ENCODE data around the gene SLC19A3.

SLC19A3 gene

DNA sequence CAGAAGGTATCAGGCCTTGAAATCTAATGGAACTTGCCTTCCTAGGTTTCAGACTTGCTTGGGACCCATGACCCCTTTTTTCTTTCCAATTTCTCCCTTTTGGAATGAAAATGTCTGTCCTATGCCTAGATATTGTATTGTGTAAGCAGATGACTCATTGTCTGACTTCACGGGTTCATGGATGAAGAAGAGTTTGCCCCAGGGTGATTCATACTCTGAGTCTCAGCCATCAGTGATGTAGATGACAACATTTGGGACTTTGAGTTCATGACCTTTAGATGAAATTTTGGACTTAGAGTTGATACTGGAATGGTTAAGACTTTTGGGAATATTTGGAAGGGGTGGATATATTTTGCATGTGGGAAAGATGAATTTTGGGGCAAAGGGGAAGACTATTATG, 62.4 kb downstream of the SLC19A3 start:
- ChIA-PET POLR2A (no interaction called here), CTCF (interaction anchor here (0.6 kb wide), 1 partner anchor 85 kb away, joined by 4 read pairs; no protein-coding TSS in a partner anchor)
- Histone ChIP-seq H3K9me3 (ENCODE audit: control insufficient read depth, insufficient read depth, low read depth, low read length) (no peaks in the 10 kb centered on the region), H3K27ac (ENCODE audit: extremely low read depth, low read depth, low read length) (no peak overlapping the region), H3K4me1 (ENCODE audit: control insufficient read depth, insufficient read depth, low read length) (no peaks in the 10 kb centered on the region), H3K4me3 (ENCODE audit: low read depth, low read length) (no peak overlapping the region), H3K36me3 (ENCODE audit: control insufficient read depth in 2 of 2, insufficient read depth in 1 of 2, low read length in 2 of 2) (no peaks in the 10 kb centered on the region)
- TF ChIP-seq, protein P1, sequence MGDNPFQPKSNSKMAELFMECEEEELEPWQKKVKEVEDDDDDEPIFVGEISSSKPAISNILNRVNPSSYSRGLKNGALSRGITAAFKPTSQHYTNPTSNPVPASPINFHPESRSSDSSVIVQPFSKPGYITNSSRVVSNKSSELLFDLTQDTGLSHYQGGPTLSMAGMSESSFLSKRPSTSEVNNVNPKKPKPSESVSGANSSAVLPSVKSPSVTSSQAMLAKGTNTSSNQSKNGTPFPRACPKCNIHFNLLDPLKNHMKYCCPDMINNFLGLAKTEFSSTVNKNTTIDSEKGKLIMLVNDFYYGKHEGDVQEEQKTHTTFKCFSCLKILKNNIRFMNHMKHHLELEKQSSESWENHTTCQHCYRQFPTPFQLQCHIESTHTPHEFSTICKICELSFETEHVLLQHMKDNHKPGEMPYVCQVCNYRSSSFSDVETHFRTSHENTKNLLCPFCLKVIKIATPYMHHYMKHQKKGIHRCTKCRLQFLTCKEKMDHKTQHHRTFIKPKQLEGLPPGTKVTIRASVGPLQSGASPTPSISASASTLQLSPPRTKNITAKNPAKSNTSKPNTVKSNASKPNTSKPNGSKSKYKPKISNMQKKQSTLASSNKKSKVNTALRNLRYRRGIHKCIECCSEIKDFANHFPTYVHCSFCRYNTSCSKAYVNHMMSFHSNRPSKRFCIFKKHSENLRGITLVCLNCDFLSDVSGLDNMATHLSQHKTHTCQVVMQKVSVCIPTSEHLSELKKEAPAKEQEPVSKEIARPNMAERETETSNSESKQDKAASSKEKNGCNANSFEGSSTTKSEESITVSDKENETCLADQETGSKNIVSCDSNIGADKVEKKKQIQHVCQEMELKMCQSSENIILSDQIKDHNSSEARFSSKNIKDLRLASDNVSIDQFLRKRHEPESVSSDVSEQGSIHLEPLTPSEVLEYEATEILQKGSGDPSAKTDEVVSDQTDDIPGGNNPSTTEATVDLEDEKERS (tag by site-specific recombination; IDR thresholded peaks at IDR 0.05), result no peak
- TF ChIP-seq ZNF654 (tag by site-specific recombination; IDR thresholded peaks at IDR 0.05; ENCODE audit: low read depth) (no peak), ZSCAN4 (tag by site-specific recombination; IDR thresholded peaks at IDR 0.05) (no peak), ZNF324 (tag by site-specific recombination; IDR thresholded peaks at IDR 0.05) (no peak), ZEB2 (tag by site-specific recombination; IDR thresholded peaks at IDR 0.05) (0 out of 2 replicates have a peak, but pooled peaks have one; percentile 38), KLF1 (tag by site-specific recombination; IDR thresholded peaks at IDR 0.05) (no peak), ZNF433 (tag by site-specific recombination; IDR thresholded peaks at IDR 0.05; ENCODE audit: low read depth) (no peak), MZF1 (tag by site-specific recombination; IDR thresholded peaks at IDR 0.05; ENCODE audit: borderline replicate concordance) (no peak), ZNF366 (tag by site-specific recombination; conservative IDR thresholded peaks at IDR 0.05) (peak; percentile 34; the same call in 1 of the 2 replicates), ZNF660 (tag by site-specific recombination; IDR thresholded peaks at IDR 0.05) (peak; percentile 49; the same call in 1 of the 2 replicates), HIC1 (tag by site-specific recombination; IDR thresholded peaks at IDR 0.05) (peak; percentile 79), ZNF629 (tag by site-specific recombination; IDR thresholded peaks at IDR 0.05) (peak; percentile 83), ZFP3 (tag by site-specific recombination; IDR thresholded peaks at IDR 0.05; ENCODE audit: low read depth) (no peak), ZNF677 (tag by site-specific recombination; IDR thresholded peaks at IDR 0.05) (no peak), ZNF561 (tag by site-specific recombination; IDR thresholded peaks at IDR 0.05; ENCODE audit: borderline replicate concordance) (no peak), PRDM1 (tag by site-specific recombination; IDR thresholded peaks at IDR 0.05) (peak; percentile 37; the same call in 1 of the 2 replicates), ZNF777 (tag by site-specific recombination; IDR thresholded peaks at IDR 0.05; ENCODE audit: borderline replicate concordance) (no peak), ZNF18 (tag by site-specific recombination; IDR thresholded peaks at IDR 0.05) (no peak), ZNF701 (tag by site-specific recombination; IDR thresholded peaks at IDR 0.05) (no peak), ZBTB21 (tag by site-specific recombination; IDR thresholded peaks at IDR 0.05) (peak; percentile 62; the same call in 1 of the 2 replicates)
- TF ChIP-seq, protein P2, sequence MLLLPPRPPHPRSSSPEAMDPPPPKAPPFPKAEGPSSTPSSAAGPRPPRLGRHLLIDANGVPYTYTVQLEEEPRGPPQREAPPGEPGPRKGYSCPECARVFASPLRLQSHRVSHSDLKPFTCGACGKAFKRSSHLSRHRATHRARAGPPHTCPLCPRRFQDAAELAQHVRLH (tag by site-specific recombination; IDR thresholded peaks at IDR 0.05), result no peak
- TF ChIP-seq, protein P3, sequence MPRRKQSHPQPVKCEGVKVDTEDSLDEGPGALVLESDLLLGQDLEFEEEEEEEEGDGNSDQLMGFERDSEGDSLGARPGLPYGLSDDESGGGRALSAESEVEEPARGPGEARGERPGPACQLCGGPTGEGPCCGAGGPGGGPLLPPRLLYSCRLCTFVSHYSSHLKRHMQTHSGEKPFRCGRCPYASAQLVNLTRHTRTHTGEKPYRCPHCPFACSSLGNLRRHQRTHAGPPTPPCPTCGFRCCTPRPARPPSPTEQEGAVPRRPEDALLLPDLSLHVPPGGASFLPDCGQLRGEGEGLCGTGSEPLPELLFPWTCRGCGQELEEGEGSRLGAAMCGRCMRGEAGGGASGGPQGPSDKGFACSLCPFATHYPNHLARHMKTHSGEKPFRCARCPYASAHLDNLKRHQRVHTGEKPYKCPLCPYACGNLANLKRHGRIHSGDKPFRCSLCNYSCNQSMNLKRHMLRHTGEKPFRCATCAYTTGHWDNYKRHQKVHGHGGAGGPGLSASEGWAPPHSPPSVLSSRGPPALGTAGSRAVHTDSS (tag by site-specific recombination; IDR thresholded peaks at IDR 0.05), result 0 out of 2 replicates have a peak, but pooled peaks have one; percentile 14
- TF ChIP-seq, protein P4, sequence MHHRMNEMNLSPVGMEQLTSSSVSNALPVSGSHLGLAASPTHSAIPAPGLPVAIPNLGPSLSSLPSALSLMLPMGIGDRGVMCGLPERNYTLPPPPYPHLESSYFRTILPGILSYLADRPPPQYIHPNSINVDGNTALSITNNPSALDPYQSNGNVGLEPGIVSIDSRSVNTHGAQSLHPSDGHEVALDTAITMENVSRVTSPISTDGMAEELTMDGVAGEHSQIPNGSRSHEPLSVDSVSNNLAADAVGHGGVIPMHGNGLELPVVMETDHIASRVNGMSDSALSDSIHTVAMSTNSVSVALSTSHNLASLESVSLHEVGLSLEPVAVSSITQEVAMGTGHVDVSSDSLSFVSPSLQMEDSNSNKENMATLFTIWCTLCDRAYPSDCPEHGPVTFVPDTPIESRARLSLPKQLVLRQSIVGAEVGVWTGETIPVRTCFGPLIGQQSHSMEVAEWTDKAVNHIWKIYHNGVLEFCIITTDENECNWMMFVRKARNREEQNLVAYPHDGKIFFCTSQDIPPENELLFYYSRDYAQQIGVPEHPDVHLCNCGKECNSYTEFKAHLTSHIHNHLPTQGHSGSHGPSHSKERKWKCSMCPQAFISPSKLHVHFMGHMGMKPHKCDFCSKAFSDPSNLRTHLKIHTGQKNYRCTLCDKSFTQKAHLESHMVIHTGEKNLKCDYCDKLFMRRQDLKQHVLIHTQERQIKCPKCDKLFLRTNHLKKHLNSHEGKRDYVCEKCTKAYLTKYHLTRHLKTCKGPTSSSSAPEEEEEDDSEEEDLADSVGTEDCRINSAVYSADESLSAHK (tag by site-specific recombination; IDR thresholded peaks at IDR 0.05), result no peak
- TF ChIP-seq, protein P5, sequence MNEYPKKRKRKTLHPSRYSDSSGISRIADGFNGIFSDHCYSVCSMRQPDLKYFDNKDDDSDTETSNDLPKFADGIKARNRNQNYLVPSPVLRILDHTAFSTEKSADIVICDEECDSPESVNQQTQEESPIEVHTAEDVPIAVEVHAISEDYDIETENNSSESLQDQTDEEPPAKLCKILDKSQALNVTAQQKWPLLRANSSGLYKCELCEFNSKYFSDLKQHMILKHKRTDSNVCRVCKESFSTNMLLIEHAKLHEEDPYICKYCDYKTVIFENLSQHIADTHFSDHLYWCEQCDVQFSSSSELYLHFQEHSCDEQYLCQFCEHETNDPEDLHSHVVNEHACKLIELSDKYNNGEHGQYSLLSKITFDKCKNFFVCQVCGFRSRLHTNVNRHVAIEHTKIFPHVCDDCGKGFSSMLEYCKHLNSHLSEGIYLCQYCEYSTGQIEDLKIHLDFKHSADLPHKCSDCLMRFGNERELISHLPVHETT (tag by site-specific recombination; IDR thresholded peaks at IDR 0.05), result no peak
